Head of caudate nucleus (tissue), 42 donors: ENCODE measurements around the gene ANKRD13A.
"Not testable (repeated sequence)": the region's sequence is repeated elsewhere in the genome, so short reads cannot be mapped to it uniquely, and the experiment has no call there.

Experiments used
- DNase-seq, 42 donors: peaks; one replicate each; pipeline versions ENCODE4 v3.0.0 to v3.0.0-alpha.2; 2020 to 2021; ENCODE audit warnings: mixed read lengths in 7 of 42
- intact Hi-C: fragments of 100-400 bp; cut with DNase I; formaldehyde crosslinking; loops from one replicate; pipeline ENCODE4 v1.15.0; 2022

Gene ANKRD13A

GRCh38 chr12:110002676-110003515 lies 3.7 kb downstream of the ANKRD13A start:
- intact Hi-C loops = no loop called here

GRCh38 chr12:110004598-110004997 lies 5.4 kb downstream of the ANKRD13A start:
- intact Hi-C loops = no loop called here

More at GRCh38 chr12:110002676-110003515, 3.7 kb downstream of the ANKRD13A start:
- no peak for DNase-seq

GRCh38 chr12:110005319-110005973 lies 6.2 kb downstream of the ANKRD13A start:
- intact Hi-C loops = no loop called here
- DNase-seq = no peak

More at GRCh38 chr12:110004598-110004997, 5.4 kb downstream of the ANKRD13A start:
- peak in 1 of 42 donors; percentile 64 for DNase-seq

- intact Hi-C loops = no loop called here
- DNase-seq = no peak
Measured at GRCh38 chr12:110006115-110006514, 6.9 kb downstream of the ANKRD13A start.

DNA sequence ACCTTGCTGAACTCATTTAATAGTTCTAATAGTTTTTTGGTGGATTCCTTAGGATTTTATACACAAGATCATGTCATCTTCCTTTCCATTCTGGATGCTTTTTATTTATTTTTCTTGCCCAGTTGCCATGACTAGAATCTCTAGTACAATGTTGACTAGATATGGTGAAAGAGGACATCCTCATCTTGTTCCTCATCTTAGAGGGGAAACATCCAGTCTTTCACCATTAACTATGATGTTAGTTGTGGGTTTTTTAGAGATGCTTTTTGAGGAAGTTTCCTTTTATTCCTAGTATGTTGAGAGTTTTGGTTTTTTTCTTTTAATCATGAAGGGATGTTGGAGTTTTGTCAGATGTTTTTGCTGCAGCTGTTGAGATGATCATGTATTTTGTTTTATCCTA lies 8.7 kb downstream of the ANKRD13A start:
- no peak for DNase-seq
- intact Hi-C loops = no loop called here

DNA sequence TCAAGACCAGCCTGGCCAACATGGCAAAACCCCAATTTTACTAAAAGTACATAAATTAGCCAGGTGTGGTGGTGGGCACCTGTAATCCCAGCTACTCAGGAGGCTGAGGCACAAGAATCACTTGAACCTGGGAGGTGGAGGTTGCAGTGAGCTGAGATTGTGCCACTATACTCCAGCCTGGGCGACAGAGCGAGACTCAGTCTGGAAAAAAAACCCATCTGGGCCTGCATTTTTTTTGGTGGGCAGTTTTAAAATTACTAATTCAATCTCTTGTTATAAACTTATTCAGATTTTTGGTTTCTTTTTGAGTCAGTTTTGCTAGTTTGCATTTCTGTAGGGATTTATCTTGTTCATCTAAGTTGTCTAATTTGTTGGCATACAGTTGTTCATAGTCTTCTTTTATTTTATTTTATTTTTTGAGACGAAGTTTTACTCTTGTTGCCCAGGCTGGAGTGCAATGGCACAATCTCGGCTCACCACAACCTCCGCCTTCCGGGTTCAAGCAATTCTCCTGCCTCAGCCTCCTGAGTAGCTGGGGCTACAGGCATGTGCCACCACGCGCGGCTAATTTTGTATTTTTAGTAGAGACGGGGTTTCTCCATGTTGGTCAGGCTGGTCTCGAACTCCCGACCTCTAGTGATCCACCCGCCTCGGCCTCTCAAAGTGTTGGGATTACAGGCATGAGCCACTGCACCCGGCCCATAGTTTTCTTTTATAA lies 9.6 kb downstream of the ANKRD13A start:
- intact Hi-C loops, DNase-seq: not testable (repeated sequence)

GRCh38 chr12:110010853-110011723 lies 11.9 kb downstream of the ANKRD13A start:
- no peak for DNase-seq
- intact Hi-C loops = no loop called here

DNA sequence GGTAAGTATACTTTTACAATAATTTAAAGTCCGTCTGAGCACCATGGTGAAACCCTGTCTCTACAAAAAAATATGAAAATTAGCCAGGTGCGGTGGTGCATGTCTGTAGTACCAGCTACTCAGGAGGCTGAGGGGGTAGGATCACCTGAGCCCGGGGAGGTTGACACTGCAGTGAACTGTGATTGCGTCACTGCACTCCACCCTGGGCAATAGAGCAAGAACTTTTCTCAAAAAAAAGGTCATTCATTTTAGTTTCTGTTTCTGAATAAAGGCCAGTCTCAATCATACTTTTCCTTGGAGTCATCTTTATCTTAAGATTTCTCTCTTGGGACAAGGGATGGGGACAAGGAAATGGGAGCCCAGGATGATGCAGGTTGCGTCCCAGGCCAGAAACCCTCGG lies 12.9 kb downstream of the ANKRD13A start:
- peak in 30 of 42 donors; percentile 24 to 83 (median 53) for DNase-seq
- intact Hi-C loops = no loop called here

- intact Hi-C loops = no loop called here
- DNase-seq = no peak
Measured at GRCh38 chr12:110012659-110013058, 13.4 kb downstream of the ANKRD13A start.

- intact Hi-C loops = no loop called here
- no peak for DNase-seq
Measured at GRCh38 chr12:110015132-110015531, 15.9 kb downstream of the ANKRD13A start.

DNA sequence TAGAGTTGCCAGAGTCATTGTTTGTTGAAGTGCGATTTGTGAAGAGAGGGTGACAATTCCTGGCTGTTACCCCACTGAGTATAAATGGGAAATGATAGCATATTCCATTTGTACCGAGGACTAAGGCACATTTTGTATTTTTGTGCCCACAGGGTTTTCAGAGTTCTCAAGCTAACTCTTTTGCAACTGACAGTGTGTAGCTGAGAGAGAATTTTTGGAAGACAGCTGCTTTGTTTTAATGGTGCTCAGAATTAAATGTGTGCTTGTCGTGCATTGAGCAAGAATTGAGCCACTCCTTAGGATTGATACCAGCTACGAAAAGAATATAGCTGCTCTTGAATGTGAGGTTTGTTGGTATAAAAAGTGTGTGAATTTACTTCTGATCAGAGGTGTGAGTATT lies 21.7 kb downstream of the ANKRD13A start:
- DNase-seq = peak in 1 of 42 donors; percentile 55
- intact Hi-C loops = no loop called here

DNA sequence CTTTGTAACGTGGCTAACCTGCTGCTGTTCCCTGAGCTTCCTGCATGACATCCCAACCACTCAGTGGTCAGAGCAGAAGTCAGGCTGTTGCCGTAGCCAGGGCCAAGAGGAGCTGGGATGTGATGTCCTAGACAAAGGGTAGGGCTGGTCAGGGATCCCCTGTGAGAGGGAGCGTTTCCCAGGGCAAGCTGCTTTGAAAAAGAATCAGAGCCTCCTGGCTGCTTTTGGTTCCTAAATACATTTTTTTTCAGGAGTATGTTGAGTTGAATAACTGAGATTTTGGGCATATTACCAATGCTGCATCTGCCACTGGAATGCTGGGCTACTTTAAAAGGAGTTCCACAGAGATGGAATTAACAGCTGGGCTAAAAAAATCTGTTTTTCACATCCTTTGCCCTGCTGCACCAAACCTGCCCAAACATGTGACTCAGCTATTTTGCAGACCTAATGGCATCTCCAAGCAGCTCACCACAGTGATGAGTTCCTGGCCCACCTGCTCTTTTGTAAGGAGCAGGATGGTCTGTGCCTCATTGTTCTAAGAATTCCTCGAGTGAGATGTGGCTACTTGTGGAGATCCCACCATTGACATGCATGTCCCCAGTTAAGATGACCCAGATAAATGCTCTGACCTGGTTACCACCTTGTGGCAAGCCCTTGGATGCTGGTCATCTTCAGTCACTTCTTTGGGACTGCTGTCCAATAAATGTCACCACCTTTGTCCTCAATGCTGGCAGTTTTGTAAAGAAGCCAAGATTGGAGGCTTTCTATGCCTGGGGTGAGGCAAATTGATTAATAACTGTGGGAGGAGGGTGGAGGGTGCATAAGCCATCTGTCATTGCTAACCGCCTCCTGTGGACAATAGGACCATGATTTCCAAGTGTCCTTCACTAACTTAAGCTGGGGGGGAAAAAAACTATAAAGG lies 24.1 kb downstream of the ANKRD13A start:
- intact Hi-C loops = no loop called here
- no peak for DNase-seq

- no peak for DNase-seq
- intact Hi-C loops = no loop called here
Measured at GRCh38 chr12:110024051-110024450, 24.8 kb downstream of the ANKRD13A start.

DNA sequence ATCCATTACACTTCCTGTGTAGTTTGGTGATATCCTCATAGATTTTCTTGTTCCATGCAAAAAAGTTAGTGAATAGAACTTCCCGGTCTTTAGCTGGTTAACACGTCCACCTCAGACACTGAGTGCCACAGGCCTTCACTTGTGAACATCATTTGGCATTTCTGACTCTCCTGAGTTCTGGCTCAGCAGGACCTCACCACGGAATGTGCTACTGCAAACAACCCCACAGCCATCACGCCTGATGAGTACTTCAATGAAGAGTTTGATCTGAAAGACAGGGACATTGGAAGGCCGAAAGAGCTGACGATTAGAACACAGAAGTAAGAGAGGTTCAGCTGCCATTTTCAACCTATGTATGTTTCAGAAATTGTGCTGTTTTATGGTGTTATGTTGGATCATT lies 29.1 kb downstream of the ANKRD13A start:
- intact Hi-C loops = no loop called here
- DNase-seq = no peak

DNA sequence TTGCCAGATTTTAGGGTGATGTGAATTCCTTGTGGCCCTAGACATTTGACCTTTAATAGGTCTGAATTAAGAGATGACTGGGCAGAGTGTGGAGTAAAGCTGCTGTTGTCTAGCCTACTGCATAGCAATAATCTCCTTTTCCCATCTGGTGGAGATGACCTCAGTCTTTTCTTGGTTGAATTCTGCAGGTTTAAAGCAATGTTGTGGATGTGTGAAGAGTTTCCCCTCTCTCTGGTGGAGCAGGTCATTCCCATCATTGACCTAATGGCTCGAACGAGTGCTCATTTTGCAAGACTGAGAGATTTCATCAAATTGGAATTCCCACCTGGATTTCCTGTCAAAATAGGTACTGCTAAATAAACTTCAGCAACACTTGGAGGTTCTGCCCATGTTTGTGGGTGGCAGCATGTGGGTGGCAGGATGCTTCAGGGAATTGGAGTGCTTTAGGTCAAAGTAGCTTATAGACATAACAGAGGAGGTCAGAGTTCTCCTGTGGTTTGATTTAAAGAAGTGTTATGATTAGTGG lies 30.1 kb downstream of the ANKRD13A start:
- intact Hi-C loops = no loop called here
- no peak for DNase-seq

GRCh38 chr12:110033888-110034287 lies 34.7 kb downstream of the ANKRD13A start:
- no peak for DNase-seq
- intact Hi-C loops = no loop called here

- intact Hi-C loops = no loop called here
- no peak for DNase-seq
Measured at GRCh38 chr12:110035534-110036104, 36.4 kb downstream of the ANKRD13A start.
